ENCODE data around the gene MAGEB2.
"Not testable (repeated sequence)": the region's sequence is repeated elsewhere in the genome, so short reads cannot be mapped to it uniquely, and the experiment has no call there.

Gene MAGEB2, protein sequence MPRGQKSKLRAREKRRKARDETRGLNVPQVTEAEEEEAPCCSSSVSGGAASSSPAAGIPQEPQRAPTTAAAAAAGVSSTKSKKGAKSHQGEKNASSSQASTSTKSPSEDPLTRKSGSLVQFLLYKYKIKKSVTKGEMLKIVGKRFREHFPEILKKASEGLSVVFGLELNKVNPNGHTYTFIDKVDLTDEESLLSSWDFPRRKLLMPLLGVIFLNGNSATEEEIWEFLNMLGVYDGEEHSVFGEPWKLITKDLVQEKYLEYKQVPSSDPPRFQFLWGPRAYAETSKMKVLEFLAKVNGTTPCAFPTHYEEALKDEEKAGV

DNA sequence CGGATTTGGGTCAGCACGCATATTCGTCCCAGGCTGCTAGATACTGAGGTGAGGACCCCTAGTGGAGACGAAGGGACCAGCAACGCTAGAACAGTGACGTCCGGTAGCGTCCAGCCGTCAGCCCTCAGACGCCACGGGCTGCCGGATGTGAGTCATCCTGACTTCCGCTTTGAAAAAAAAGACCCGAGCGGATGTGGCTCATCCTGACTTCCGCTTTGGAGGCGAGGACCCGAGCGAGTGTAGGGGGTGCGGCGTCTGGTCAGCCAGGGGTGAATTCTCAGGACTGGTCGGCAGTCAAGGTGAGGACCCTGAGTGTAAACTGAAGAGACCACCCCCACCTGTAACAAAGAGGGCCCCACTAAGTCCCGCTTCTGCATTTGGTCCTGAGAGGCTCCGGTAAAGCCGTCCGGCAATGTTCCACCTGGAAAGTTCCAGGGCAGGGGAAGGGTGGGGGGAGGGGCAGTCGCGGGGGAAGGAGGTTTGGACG lies at the start of gene MAGEB2:
MAGEB2 (plus strand) TSS at position 207 of the 487 bp plus-strand sequence. CDS start 3,018 bp downstream, outside the sequence.
- DNase-seq: no peak

DNA sequence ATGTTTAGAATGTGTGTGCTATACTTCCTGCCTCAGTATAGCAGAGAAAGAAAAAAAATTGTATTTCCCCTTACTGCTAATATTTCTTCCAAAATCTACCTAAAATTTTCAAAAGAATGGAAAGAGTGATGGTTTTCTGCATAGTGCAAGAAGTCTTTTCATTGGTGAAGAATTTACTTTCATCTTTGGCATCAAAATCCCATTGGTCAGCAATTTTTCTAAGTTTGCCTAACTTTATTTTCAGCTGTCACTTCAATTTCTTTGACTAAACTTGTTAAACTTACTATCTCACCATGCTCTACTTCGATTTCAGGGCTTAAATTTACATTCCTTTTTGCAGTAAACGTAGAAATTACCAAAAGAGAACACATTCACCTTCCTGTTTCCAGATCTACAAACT lies 44.5 kb upstream of the MAGEB2 start:
- no peak for DNase-seq

DNA sequence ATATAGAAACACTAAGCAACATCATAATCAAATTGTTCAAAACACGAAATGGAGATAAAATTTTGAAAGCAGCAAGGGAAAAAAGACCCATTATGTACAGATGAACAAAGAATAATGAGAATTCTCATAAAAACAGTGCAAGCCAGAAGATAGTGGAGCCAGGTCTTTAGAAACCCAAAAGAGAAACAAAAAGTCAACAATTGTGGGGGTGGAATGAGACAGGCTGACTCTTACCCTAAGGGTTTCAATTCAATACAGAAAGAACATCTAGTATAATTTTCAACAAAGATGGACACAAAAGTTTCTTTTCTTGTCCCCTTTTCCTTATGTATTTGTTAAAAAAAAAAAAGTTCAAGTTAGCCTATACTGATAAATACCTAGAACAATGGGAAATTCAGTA lies 34.0 kb upstream of the MAGEB2 start:
- DNase-seq: no peak

DNA sequence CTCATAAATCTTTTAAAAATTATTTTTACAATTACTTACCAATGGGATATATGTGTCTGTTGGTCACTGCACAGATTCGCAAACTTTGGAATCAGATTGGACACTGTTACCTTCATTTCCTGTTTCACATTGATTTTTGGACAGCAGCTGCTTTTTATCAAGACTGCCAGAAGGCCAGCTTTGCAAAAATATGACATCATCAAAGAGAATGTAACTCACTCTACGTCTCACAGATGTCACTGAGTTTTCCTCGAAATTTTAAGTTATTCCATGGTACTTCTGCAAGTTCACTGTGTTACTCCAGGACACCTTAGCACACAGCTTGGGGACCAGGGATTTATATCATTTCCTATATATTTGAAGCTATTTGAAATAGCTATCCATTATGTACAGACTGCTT lies 31.8 kb upstream of the MAGEB2 start:
- no peak for DNase-seq

DNA sequence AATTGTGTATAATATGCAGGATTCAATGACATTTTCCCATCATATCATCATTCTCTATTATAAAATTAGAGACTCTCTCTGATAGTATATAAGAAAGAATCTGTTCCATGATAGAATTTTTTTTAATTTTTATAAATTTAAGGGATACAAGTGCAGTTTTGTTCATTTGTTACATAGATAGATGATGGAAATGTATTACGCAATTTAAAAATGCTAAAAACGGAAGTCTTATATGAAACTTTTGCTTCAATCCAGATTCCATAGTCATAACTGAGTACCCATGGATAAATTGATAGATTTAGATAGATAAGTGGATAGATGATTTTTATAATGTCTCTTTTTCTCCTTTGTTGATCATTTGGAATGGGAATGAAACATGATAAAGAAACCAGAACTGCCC lies 24.9 kb upstream of the MAGEB2 start:
- no peak for DNase-seq

DNA sequence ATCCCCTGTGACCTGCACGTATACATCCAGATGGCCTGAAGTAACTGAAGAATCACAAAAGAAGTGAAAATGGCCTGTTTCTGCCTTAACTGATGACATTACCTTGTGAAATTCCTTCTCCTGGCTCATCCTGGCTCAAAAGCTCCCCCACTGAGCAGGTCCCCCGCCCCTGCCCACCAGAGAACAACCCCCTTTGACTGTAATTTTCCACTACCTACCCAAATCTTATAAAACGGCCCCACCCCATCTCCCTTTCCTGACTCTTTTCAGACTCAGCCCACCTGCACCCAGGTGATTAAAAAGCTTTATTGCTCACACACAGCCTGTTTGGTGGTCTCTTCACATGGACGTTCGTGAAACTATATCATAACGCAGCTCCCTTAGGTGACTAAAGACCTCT lies 21.5 kb upstream of the MAGEB2 start:
- DNase-seq: not testable (repeated sequence)

DNA sequence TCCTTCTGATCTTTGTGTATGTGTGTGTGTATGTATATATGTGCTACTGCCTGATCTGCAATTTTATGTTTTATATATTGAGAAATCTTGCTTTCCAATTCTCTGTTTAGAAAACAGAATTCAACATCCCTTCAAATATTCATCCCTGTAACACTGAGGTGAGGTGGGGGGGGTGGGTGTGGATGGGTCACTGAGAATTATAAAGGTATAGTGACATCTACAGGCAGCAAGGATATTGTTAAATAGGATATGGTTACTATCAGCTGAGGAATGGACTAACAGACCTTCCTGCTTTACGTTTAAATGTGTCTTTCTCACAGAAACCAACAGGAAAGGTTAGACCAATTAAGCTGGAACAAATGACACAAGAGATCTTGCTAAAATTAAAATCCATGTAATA lies 19.0 kb upstream of the MAGEB2 start:
- no peak for DNase-seq

DNA sequence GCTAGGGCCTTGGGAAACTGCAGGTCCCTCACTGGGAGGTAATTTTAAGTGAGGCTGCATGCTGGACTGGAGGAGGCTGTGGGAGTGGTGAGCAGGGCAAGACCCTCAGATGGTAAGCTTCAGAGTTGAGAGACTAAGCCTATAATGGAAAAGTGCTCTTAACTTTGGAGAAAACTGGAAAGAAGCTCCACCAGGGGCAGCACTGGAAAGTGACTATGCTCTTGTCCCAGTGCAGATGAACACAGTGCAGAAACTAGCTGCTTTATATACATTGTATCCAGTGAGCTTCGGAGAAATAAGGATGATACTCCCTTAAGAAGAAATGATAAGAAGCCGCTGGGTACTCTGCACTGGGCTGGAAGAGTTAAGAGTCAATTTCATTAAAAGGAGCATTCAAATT lies 3.2 kb upstream of the MAGEB2 start:
- DNase-seq: no peak

DNA sequence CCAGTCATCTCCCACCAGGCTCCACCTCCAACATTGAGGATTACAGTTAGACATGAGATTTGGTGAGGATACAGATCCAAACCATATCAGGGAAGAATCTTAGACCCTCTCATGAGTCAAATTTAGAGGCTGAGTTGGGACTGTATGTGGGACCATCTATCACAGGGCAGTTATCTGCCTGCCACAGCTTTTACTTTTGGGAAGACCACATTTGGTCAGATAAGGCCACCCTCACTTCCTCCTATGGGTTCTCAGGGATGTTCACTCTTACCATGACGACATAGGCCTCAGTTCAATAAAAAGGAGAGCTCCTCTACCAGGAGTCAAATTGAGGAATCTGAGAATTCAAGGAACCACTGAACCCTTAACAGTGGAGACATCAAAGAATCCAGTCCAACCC lies 2.1 kb downstream of the MAGEB2 start:
- DNase-seq: no peak

DNA sequence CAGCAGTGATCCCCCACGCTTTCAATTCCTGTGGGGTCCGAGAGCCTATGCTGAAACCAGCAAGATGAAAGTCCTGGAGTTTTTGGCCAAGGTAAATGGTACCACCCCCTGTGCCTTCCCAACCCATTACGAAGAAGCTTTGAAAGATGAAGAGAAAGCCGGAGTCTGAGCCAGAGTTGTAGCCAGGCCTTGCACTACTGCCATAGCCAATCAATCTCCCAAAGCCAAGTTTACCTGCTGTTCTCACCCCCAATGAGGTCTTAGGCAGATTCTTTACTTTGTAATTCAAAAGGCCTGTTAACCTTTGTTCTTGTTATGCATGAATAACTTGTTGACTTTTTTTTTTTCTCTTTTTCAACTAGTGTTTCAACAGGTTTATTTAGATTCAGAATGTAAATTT lies 4.0 kb downstream of the MAGEB2 start:
- no peak for DNase-seq

DNA sequence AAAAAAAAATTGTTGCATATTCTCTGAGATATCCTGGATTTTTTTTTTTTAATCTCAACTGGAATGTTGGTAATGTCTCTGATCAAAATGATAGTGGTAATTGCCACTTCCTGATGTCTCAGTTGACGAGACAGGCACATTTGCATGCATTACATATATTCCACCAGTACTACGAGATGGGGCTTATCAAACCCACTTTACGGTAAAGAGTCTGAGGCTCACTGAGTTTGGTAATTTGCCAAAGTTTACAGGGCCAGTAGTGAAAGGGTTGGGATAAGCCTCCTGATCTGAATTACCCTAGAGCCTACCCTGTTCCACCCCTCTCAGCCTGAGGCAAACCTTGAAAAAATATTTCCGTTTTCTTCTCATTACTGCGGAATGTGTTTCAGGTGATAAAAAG lies 5.3 kb downstream of the MAGEB2 start:
- DNase-seq: no peak

DNA sequence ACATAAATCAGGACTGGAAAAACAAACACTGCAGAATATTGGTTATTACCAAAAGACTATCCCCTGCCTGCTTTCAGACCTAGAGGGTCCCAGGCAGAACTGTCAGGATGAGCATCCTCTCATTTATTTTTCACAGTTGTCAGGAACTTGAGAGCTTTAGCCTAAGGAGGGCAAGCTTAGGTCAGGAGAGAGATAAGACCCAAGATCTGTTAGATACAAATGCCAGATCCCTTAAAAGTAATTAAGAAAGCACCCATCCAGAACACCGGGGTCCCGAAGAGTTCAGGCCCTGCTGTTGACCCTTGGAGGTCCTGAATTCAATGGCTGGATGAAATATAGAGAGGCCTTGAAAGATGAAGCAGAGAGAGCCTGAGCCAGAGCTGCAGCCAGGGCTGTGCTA lies 9.2 kb downstream of the MAGEB2 start:
- no peak for DNase-seq

DNA sequence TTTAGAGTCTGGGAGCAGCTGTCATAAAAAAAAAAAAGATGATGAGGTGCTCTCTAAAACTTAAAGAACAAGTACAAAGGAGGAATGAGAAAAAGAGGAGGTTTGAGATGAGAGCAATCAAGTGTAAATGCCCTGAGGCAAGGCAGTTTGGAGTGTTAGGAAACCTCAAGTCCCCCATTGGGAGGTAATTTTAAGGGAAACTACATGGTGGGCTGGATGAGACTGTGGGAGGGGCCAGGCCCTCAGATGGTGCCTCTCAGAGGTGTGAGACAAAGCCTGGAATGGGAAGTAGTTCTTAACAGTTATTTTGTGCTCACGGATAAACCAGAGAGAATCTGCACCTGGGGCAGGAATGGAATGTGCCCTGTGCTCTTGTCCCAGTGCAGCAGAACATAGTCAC lies 13.2 kb downstream of the MAGEB2 start:
- DNase-seq: no peak

DNA sequence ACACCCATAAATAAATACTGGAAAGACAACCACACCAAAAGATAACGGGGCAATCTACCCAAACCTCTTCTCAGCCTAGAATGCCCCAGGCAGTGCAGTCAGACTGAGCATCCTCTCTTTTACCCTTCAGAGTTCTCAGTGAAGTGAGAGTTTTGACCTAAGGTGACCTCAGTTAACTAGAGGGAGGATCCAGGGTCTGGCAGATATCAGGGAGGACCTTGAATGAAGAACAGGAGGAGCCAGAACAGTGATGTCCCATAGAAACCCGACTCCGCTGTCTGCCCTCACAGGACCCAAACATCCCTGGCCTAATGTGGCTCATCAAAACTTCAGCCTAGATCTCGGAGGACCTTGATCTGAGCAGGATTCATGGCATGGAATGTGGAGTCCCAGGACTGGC lies 15.0 kb downstream of the MAGEB2 start, which contains the start of gene MAGEB3:
MAGEB3 (plus strand) TSS at position 263 of the 400 bp plus-strand sequence. CDS start 5,268 bp downstream, outside the sequence.
- DNase-seq: no peak

DNA sequence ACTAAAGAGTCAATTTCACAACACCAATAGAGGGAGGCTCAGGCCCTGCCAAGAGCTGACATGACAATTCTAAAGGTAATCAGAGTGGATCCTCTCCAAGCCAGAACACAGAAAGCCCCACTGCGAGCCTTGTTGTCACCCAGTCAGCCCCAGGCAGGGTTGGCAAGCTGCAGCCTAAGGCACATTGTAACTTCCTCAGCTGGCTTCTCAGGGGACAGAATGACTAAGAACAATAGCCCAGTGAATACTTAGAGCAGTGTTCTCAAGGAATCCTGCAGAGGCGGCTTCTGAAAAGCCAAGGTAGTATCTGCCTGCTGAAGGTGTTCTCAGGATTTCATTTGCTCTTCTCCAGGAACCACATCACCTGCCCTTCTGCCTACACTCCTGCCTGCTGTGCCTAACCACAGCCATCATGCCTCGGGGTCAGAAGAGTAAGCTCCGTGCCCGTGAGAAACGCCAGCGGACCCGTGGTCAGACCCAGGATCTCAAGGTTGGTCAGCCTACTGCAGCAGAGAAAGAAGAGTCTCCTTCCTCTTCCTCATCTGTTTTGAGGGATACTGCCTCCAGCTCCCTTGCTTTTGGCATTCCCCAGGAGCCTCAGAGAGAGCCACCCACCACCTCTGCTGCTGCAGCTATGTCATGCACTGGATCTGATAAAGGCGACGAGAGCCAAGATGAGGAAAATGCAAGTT lies 26.5 kb downstream of the MAGEB2 start, which contains the start of gene MAGEB4:
MAGEB4 (plus strand) TSS at position 277 of the 692 bp plus-strand sequence; CDS start at position 413, 136 bp downstream.
- no peak for DNase-seq

DNA sequence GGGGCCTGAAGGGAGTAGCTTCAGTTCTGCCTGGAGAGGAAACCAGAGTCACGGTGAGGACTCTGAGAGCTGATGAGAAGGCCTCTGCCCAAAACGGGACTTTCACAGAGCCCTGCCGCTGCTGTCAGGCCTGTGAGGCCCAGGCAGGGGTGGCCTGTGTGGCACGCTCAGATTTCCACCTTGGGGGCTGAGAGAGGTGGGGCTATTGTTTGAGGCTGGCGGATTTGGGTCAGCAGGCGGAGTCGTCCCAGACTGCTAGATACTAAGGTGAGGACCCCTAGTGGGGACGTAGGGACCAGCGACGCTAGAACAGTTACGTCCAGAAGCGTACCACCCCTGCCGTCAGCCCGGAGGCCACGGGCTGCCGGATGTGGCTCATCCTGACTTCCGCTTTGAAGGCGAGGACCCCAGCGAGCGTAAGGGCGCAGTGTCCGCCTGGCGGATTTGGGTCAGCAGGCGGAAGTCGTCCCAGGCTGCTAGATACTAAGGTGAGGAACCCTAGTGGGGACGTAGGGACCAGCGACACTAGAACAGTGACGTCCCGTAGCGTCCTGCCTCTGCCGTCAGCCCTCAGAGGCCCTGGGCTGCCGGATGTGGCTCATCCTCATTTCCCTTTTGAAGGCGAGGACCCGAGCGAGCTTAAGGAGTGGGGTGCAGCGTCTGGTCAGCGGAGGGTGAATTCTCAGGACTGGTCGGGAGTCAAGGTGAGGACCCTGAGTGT lies 31.6 kb downstream of the MAGEB2 start, which contains the start of gene MAGEB1:
MAGEB1 (plus strand) TSS at position 378 of the 721 bp plus-strand sequence. CDS start 3,348 bp downstream, outside the sequence.
- no peak for DNase-seq

DNA sequence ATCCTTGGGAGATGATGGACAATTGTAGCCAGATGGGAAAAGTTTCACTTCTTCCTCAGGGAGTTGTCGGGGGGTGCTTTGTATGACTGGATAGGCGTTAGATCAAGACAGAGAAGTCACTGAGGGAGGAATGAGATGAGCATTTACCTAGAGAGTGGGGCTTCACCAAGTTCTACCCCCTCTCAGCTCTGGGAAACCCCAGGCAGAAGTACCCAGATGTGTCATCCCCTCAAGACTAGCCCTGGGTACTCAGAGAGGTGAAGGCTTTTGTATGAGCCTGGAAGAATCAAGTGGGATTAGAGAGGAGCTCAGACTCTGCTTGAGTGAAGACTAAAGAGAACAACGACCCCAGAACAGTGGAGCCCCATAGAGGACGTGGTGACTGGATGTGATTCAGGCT lies 33.5 kb downstream of the MAGEB2 start:
- no peak for DNase-seq

DNA sequence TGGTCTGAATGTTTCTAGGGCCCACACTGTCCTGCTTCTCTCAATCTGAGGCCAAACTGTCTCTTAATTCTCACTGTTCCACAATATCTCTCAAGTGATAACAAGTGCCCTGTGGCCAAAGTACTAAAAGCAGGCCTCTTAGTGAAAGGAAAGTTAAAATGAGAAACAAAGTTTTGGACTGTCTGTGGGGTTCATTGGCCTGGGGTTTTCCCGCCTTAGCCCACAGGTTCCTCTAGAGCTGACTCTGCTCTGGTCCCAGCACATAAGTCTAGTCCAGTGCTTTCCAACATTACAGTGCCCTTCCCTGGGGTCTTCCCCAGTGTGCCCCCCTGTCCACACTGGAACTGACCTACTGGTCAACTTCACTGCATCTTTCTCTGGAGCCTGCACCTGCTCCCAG lies 37.9 kb downstream of the MAGEB2 start:
- DNase-seq: no peak

DNA sequence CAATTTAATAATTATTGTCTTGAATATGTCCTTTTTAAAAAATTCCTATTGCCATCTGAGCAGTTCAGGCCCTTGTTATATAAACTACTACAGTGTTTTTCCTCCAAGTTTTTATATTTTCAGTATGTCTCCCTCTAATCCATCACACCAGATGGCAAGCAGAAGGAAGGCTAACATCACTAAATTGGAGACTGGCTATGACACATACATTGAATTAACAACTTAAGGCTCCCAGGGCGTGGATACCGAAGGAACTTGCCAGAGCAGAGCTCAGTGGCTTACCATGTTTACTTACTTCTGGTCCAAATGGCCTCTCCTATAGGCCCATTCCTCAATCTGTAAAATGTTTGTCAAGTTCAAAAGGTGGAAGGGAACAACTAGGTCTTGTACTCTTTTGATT lies 44.6 kb downstream of the MAGEB2 start:
- no peak for DNase-seq

DNA sequence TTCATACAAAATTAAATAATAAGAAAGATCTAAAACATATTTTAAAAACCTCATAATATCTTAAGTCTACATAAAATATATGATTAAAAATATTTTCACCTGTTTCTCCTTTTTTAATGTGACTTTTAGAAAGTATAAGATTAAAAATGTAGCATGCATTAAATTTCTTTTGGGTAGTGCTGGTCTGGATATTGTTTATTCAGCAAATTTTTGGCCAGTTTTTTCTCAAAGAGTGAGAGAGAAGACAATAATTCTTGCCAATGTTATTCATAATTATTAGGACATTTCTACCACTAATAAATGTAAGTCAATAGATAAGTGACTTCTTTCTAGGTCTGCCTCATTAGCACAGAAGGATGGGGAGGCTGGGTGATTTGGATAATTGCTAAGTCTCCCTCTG lies 45.6 kb downstream of the MAGEB2 start:
- no peak for DNase-seq

DNA sequence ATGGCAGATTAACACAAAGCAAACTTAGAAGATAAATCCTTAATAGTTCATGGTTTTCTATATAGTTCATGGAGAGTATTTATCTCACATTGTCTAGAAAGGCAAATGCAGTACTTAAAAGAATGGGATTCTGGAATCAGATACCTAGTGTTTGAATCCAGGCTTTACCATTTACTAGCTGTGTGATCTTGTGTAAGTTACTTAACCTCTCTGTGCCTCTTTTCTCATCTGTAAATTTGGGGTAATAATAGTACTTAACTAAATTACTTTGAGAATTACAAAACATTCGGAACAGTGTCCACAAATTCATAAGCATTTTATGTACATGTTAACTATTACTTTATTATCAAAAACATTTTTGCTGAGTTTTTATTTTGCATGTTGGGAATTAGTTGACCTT lies 47.4 kb downstream of the MAGEB2 start:
- no peak for DNase-seq

Measured in activated CD4-positive, CD25-positive, alpha-beta regulatory T cell (primary cell).